HL-60/S4 treated with retinoic acid at 250 ng/mL for 4 days and 3 days (cell line): ENCODE measurements around the gene CCDC102A.

Source experiments
- in situ Hi-C: fragments of 300-500 bp; cut with MboI; formaldehyde crosslinking; loops from 2 replicates; pipeline ENCODE4 v1.7.0; 2022; ENCODE audit warnings: low sequenced_read_pairs

CCDC102A gene

GRCh38 chr16:57462978-57463362 lies 73.4 kb downstream of the CCDC102A start:
- in situ Hi-C loops = no loop called here

GRCh38 chr16:57462209-57462977 lies 74.0 kb downstream of the CCDC102A start, which contains the start of gene POLR2C:
Gene POLR2C, plus strand, starts transcription at chr16:57462679. Its CDS starts 46 bp downstream, at chr16:57462725.
- in situ Hi-C loops = no loop called here
